Tibial artery (tissue), 4 donors: ENCODE results near the gene FBXO3.

Experiments used
- DNase-seq, 2 donors: peaks; one replicate each; pipeline ENCODE4 v3.0.0-alpha.2; 2019
- H3K27ac ChIP-seq, 2 donors: fragments of 200-600 bp; sonication (generic) in 1 of 2; 1 replicate in 1 of 2; 2 replicates in 1 of 2; pipeline ENCODE4 v1.5.1; 2018 to 2019; ENCODE audit warnings: mild to moderate bottlenecking in 1 of 2
- H3K27me3 ChIP-seq, 2 donors: fragments of 200-600 bp; sonication (generic) in 1 of 2; one replicate each; pipeline versions ENCODE4 v1.5.1 to v1.6.0; 2016 to 2019
- H3K36me3 ChIP-seq, 3 donors: fragments of 200-600 bp; sonication (generic) in 2 of 3; one replicate each; pipeline ENCODE4 v1.5.1; 2016 to 2019; ENCODE audit warnings: mild to moderate bottlenecking in 2 of 3
- H3K4me1 ChIP-seq, 4 donors: fragments of 200-600 bp; sonication (generic) in 2 of 4; 1 replicate in 3 of 4; 2 replicates in 1 of 4; pipeline ENCODE4 v1.5.1; 2016 to 2019
- H3K4me3 ChIP-seq, 2 donors: fragments of 200-600 bp; sonication (generic) in 1 of 2; 1 replicate in 1 of 2; 2 replicates in 1 of 2; pipeline ENCODE4 v1.5.1; 2018 to 2019; ENCODE audit warnings: mild to moderate bottlenecking in 2 of 2
- H3K9me3 ChIP-seq, 3 donors: fragments of 200-600 bp; sonication (generic) in 1 of 3; one replicate each; pipeline ENCODE4 v1.5.1; 2016 to 2019
- CTCF ChIP-seq, 2 experiments: fragments of 200-600 bp in 1 of 2; fragments of 450-650 bp in 1 of 2; IDR thresholded peaks; one replicate each; pipeline ENCODE4 v1.5.1; 2017 to 2019; ENCODE audit warnings: antibody characterized with exemption in 2 of 2, mild to moderate bottlenecking in 1 of 2, moderate library complexity in 1 of 2
- intact Hi-C: fragments of 100-400 bp; cut with DNase I; formaldehyde crosslinking; loops from one replicate; pipeline ENCODE4 v1.15.0; 2023; ENCODE audit warnings: low total_unique reads

The FBXO3 gene

DNA sequence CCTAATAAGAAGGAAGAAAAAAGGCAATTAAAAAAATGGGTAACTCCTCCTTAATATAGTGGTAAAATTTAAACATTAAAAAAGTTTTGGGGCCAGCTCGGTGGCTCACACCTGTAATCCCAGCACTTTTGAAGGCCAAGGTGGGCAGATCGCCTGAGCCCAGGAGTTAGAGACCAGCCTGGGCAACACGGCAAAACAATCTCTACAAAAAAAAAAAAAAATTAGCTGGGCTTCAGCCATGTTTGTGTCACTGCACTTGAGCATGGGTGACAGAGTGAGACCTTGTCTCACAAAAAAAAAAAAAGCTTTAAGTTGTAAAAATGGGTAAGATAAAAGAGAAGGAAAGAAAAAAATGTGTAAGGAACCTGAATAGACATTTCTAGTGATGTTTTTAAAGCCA is 11.3 kb upstream of the FBXO3 start:
- Histone ChIP-seq H3K4me1 (no peaks in the 10 kb centered on the region), H3K4me3 (no peak overlapping the region), H3K27me3 (peaks cover 0 to 37% of the 10 kb centered on the region in 2 donors), H3K9me3 (no peaks in the 10 kb centered on the region), H3K27ac (no peak overlapping the region), H3K36me3 (no peaks in the 10 kb centered on the region)
- intact Hi-C loops = no loop called here
- DNase-seq = no peak
- no peak for TF ChIP-seq CTCF (IDR thresholded peaks at IDR 0.05)

DNA sequence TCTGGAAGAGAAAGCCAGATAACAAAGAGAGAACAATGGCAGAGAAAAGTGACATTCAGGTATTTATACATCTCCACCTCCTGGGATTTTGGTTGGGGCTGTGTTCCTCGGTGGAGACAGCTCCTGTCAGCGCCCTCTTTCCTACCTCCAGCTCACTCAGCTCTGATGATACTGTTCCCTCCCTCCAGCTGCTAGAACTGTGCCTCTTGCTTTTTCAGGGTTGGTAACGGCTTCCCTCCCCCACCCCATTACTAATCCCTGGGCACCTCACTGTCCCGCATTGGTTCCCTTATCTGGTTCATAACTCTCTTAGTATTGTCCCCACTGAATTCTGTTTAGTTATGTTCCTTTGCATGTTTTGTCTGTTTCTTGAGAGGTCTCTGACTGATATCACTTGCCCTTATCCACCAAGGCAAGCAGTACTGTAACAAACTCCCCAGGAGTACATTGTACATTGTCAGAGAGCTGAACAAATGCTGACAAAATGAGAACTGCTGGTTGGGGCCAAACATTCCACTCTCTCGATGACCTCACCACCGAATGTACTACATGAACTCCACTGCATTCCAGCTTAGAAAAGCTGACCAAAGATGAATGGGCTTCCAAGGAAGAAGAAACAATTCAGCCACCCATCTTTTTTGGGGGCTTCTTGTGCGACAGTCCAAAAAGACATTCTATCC is 5.7 kb upstream of the FBXO3 start:
- H3K27me3 ChIP-seq = peaks cover 0 to 17% of the 10 kb centered on the region in 2 donors
- DNase-seq = no peak
- intact Hi-C loops = no loop called here
- no peaks in the 10 kb centered on the region for H3K36me3 ChIP-seq
- no peak for TF ChIP-seq CTCF (IDR thresholded peaks at IDR 0.05)
- no peaks in the 10 kb centered on the region for H3K9me3 ChIP-seq
- peaks cover 0 to 20% (median 5%) of the 10 kb centered on the region in 4 donors for H3K4me1 ChIP-seq
- H3K27ac ChIP-seq = no peak overlapping the region
- no peak overlapping the region for H3K4me3 ChIP-seq

DNA sequence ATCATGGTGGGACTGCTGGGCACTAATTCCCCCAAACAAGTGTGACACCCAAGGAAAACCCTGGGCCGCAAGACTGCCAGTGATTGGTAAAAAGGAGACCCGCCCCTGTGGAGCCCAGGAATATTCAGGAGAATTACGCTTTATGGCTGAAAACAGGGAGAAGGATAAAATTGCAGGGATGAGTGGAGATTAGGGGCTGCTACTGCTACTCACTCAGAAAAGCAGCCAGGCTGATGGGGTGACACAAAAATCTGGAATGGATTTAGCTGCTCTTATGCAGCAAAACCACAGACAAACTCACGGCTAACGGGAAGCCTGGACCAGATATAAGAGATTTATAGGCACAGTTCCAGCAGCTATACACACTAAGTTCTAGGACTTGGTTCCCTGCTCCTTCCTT is 4.4 kb upstream of the FBXO3 start:
- intact Hi-C loops = no loop called here
- Histone ChIP-seq H3K36me3 (no peaks in the 10 kb centered on the region), H3K27me3 (peaks cover 0 to 7% of the 10 kb centered on the region in 2 donors), H3K27ac (no peak overlapping the region), H3K4me3 (no peak overlapping the region), H3K9me3 (no peaks in the 10 kb centered on the region), H3K4me1 (peaks cover 0 to 23% (median 6%) of the 10 kb centered on the region in 4 donors)
- TF ChIP-seq CTCF (IDR thresholded peaks at IDR 0.05) = no peak
- no peak for DNase-seq

DNA sequence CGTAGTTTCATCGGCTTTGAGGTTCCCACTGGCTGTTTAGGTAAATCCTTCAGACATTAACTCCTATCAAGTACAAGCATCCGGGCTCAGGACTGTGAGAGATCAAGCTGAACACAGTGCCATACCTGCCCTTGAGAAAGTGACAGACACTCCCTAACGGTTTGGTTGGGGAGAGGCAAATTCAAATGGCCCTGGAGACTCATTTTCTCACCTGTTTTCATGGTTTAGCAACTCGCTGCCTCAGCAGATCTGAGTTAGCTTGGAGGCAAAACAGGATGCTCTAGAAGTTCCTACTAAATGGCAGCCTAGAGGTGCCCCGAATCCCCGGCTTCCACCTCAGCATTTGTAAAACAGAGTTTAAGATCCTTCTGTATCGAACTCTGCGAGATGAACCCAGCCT is 3.6 kb upstream of the FBXO3 start:
- intact Hi-C loops = no loop called here
- no peak for DNase-seq
- H3K9me3 ChIP-seq = no peaks in the 10 kb centered on the region
- H3K27me3 ChIP-seq = peaks cover 0 to 3% of the 10 kb centered on the region in 2 donors
- no peak overlapping the region for H3K4me3 ChIP-seq
- H3K4me1 ChIP-seq = peaks cover 0 to 31% (median 12%) of the 10 kb centered on the region in 4 donors
- H3K36me3 ChIP-seq = no peaks in the 10 kb centered on the region
- no peak overlapping the region for H3K27ac ChIP-seq
- TF ChIP-seq CTCF (IDR thresholded peaks at IDR 0.05) = no peak

DNA sequence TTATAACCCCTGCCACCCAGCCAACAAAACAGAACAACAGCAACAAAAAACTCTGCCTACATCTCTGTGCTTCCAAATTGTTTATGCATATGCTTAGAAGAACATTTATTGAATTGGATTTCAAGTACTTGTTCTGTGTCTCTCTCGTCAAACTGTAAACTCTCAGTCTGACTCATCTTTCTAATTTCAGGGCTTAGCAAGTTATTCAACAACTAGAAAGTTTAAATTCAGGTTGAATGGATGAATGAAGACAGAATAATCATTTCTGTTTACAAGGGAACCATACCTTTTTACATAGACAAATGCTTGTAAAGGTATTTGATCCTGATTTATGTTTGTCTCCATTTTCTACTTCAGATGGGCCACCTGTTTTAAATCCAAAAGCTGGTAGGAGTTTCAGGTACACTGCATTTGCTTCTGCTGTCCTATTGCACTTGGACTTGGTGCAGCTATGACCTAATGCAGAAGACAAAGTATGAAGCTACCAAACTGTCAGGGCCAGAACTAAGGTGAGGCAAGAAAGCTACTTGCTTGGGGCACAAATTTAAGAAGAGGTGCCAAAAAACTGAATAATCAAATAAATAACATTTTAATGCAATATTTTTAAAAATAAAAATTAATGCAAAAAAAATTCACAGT is 1.6 kb upstream of the FBXO3 start:
- Histone ChIP-seq H3K4me3 (no peak overlapping the region), H3K27ac (no peak overlapping the region), H3K27me3 (no peaks in the 10 kb centered on the region), H3K4me1 (peaks cover 0 to 45% (median 19%) of the 10 kb centered on the region in 4 donors), H3K9me3 (no peaks in the 10 kb centered on the region), H3K36me3 (no peaks in the 10 kb centered on the region)
- intact Hi-C loops = no loop called here
- DNase-seq = no peak
- TF ChIP-seq CTCF (IDR thresholded peaks at IDR 0.05) = no peak
